Prostate gland (tissue), 2 donors: ENCODE data around the gene SEC61A1.

Source experiments
- CTCF ChIP-seq, 4 experiments: fragments of 200-600 bp in 2 of 4; fragments of 450-650 bp in 2 of 4; sonication (generic) in 2 of 4; IDR thresholded peaks; 1 replicate in 3 of 4; 2 replicates in 1 of 4; pipeline ENCODE4 v1.5.1; 2016 to 2019; ENCODE audit warnings: antibody characterized with exemption in 4 of 4, mild to moderate bottlenecking in 2 of 4, moderate library complexity in 2 of 4
- POLR2A ChIP-seq: fragments of 450-650 bp; IDR thresholded peaks from one replicate; pipeline ENCODE4 v1.6.1; 2016; ENCODE audit warnings: antibody characterized with exemption, mild to moderate bottlenecking
- POLR2AphosphoS5 ChIP-seq: sonication (generic); formaldehyde crosslinking; IDR thresholded peaks from one replicate; pipeline ENCODE4 v1.6.1; 2017; ENCODE audit warnings: antibody characterized with exemption

GRCh38 chr3:128004661-128005060, 47.6 kb upstream of the SEC61A1 start:
- no peak for TF ChIP-seq POLR2AphosphoS5
- no peak for TF ChIP-seq CTCF (IDR thresholded peaks at IDR 0.05)
- TF ChIP-seq POLR2A: no peak
